GM23338 (cell line): ENCODE measurements around the gene SART1. TPM values are rescaled to one million over a fixed set of nuclear protein-coding genes. Genes with fewer than 3 reads are reported as not detected.

ENCODE experiments used
- ATAC-seq: fragments of 200-7000 bp; cut with Tn5 transposase; 3 replicates; pipeline ENCODE4 v1.9.1; 2020
- DNase-seq: peaks from one replicate; pipeline ENCODE4 v3.0.0-alpha.2; 2015; ENCODE audit warnings: low spot score
- H2AFZ ChIP-seq: fragments of 200-600 bp; sonication (generic); 2 replicates; pipeline ENCODE4 v1.8.0; 2016; ENCODE audit warnings: antibody characterized with exemption, mild to moderate bottlenecking, moderate library complexity
- H3F3A ChIP-seq: fragments of 200-600 bp; sonication (generic); replicated peaks from 2 replicates; pipeline ENCODE4 v1.8.0; 2017; ENCODE audit warnings: antibody characterized with exemption, mixed run types, low read depth
- H3K27ac ChIP-seq: fragments of 200-600 bp; sonication (generic); 2 replicates; pipeline ENCODE4 v1.6.1; 2016; ENCODE audit warnings: low read depth
- H3K27me3 ChIP-seq: fragments of 200-600 bp; sonication (generic); 2 replicates; pipeline ENCODE4 v1.8.0; 2016; ENCODE audit warnings: mild to moderate bottlenecking, mixed run types, moderate library complexity; ENCODE audit not compliant: insufficient read depth
- H3K36me3 ChIP-seq: fragments of 200-600 bp; sonication (generic); 2 replicates; pipeline ENCODE4 v1.8.0; 2016; ENCODE audit warnings: mild to moderate bottlenecking; ENCODE audit not compliant: insufficient read depth
- H3K4me1 ChIP-seq: fragments of 200-600 bp; sonication (generic); 2 replicates; pipeline ENCODE4 v1.8.0; 2016; ENCODE audit warnings: mild to moderate bottlenecking, moderate library complexity; ENCODE audit not compliant: insufficient read depth
- H3K4me2 ChIP-seq: fragments of 200-600 bp; sonication (generic); 2 replicates; pipeline ENCODE4 v1.7.1; 2017; ENCODE audit warnings: mixed run types
- H3K4me3 ChIP-seq: fragments of 200-600 bp; sonication (generic); 2 replicates; pipeline ENCODE4 v1.6.1; 2016; ENCODE audit warnings: mixed run types
- H3K79me2 ChIP-seq: fragments of 200-600 bp; sonication (generic); replicated peaks from 2 replicates; pipeline ENCODE4 v1.8.0; 2017; ENCODE audit warnings: mild to moderate bottlenecking; ENCODE audit not compliant: insufficient read depth
- H3K9me2 ChIP-seq: fragments of 200-600 bp; sonication (generic); 2 replicates; pipeline ENCODE4 v1.8.0; 2017; ENCODE audit not compliant: insufficient read depth
- H4K20me1 ChIP-seq: fragments of 200-600 bp; sonication (generic); replicated peaks from 2 replicates; pipeline ENCODE4 v1.8.0; 2017; ENCODE audit warnings: mild to moderate bottlenecking; ENCODE audit not compliant: insufficient read depth
- H3K27ac Mint-ChIP-seq: 2 replicates; pipeline ENCODE4 v1.8.0; 2020; ENCODE audit warnings: inconsistent platforms, mild to moderate bottlenecking, moderate library complexity, mixed read lengths
- H3K27me3 Mint-ChIP-seq: 3 replicates; pipeline ENCODE4 v1.8.0; 2022; ENCODE audit warnings: low read depth, mild to moderate bottlenecking, moderate library complexity, mixed read lengths, inconsistent platforms; ENCODE audit not compliant: insufficient read depth, poor library complexity
- H3K36me3 Mint-ChIP-seq: 3 replicates; pipeline ENCODE4 v1.8.0; 2021; ENCODE audit warnings: low read depth, mild to moderate bottlenecking, inconsistent platforms, moderate library complexity, mixed read lengths
- H3K4me1 Mint-ChIP-seq: 3 replicates; pipeline ENCODE4 v1.8.0; 2020; ENCODE audit warnings: mild to moderate bottlenecking, inconsistent platforms, mixed read lengths
- H3K4me3 Mint-ChIP-seq: 3 replicates; pipeline ENCODE4 v1.8.0; 2021; ENCODE audit warnings: moderate library complexity, mild to moderate bottlenecking, inconsistent platforms, mixed read lengths
- H3K9me3 Mint-ChIP-seq: 3 replicates; pipeline ENCODE4 v1.8.0; 2020; ENCODE audit warnings: moderate library complexity, mild to moderate bottlenecking, inconsistent platforms, mixed read lengths
- CREB1 ChIP-seq: fragments of 250-450 bp; sonication (Bioruptor Pico); IDR thresholded peaks from 2 replicates; pipeline ENCODE4 v1.5.0; 2020; ENCODE audit warnings: low read depth, mild to moderate bottlenecking, moderate library complexity
- CTCF ChIP-seq, 2 experiments: fragments of 200-600 bp in 1 of 2; sonication (generic) in 1 of 2; conservative IDR thresholded peaks; 2 replicates each; pipeline versions ENCODE4 v1.5.1 to v1.6.1; 2016 to 2017; ENCODE audit warnings: antibody characterized with exemption in 2 of 2, low read depth in 2 of 2, mild to moderate bottlenecking in 2 of 2, moderate library complexity in 1 of 2
- ETS1 ChIP-seq: IDR thresholded peaks from 2 replicates; pipeline ENCODE4 v1.6.1; 2016; ENCODE audit warnings: antibody characterized with exemption
- EZH2 ChIP-seq: fragments of 200-600 bp; sonication (generic); IDR thresholded peaks from one replicate; pipeline ENCODE4 v1.8.0; 2017; ENCODE audit warnings: antibody characterized with exemption, mild to moderate bottlenecking, low read depth; ENCODE audit not compliant: unreplicated experiment
- EZH2phosphoT487 ChIP-seq: fragments of 200-600 bp; sonication (generic); IDR thresholded peaks from one replicate; pipeline ENCODE4 v1.8.1; 2018; ENCODE audit warnings: antibody characterized with exemption; ENCODE audit not compliant: unreplicated experiment
- JUNB ChIP-seq: IDR thresholded peaks from one replicate; pipeline ENCODE4 v1.6.1; 2016; ENCODE audit warnings: antibody characterized with exemption; ENCODE audit not compliant: unreplicated experiment
- NANOG ChIP-seq: IDR thresholded peaks from 2 replicates; pipeline ENCODE4 v1.6.1; 2016; ENCODE audit warnings: antibody characterized with exemption, borderline replicate concordance
- POLR2AphosphoS5 ChIP-seq: IDR thresholded peaks from 2 replicates; pipeline ENCODE4 v1.6.1; 2016; ENCODE audit warnings: antibody characterized with exemption, low read depth
- REST ChIP-seq: IDR thresholded peaks from one replicate; pipeline ENCODE4 v1.6.1; 2018; ENCODE audit warnings: antibody characterized with exemption; ENCODE audit not compliant: unreplicated experiment
- STAT1 ChIP-seq: IDR thresholded peaks from one replicate; pipeline ENCODE4 v1.6.1; 2016; ENCODE audit warnings: antibody characterized with exemption; ENCODE audit not compliant: unreplicated experiment
- ZNF114 ChIP-seq: fragments of 250-450 bp; sonication (Bioruptor Pico); IDR thresholded peaks from 2 replicates; pipeline ENCODE4 v1.5.0; 2020; ENCODE audit warnings: mild to moderate bottlenecking, moderate library complexity
- ZNF331 ChIP-seq: fragments of 250-450 bp; sonication (Bioruptor Pico); IDR thresholded peaks from 2 replicates; pipeline ENCODE4 v1.5.0; 2020; ENCODE audit warnings: low read depth, mild to moderate bottlenecking, moderate library complexity
- ZNF462 ChIP-seq: fragments of 250-450 bp; sonication (Bioruptor Pico); IDR thresholded peaks from 2 replicates; pipeline ENCODE4 v1.5.0; 2020; ENCODE audit warnings: mild to moderate bottlenecking, moderate library complexity
- polyA plus RNA-seq: library from polyadenylated mRNA; unstranded; fragments of >200 nt; fragmentation: Nextera tagmentation; extraction: Ambion mirVana; gene quantifications from 2 replicates; pipeline ENCODE4 v1.2.1, GENCODE V29; 2016
- total RNA-seq: library from RNA; depleted of rRNA; stranded (reverse); fragments of >200 nt; shearing (Covaris generic); gene quantifications from 2 replicates; pipeline ENCODE4 v1.2.3, GENCODE V29; 2014

The SART1 gene
- total and polyA plus RNA-seq, 2 experiments from 2014 or later, result 43.9 to 91.0 TPM

- H3K4me3 ChIP-seq, result no peak within 1 kb of the TSS
- no peak for DNase-seq
- no peaks in the 10 kb centered on the region for H3K9me2 ChIP-seq
- no peaks in the 10 kb centered on the region for H3K36me3 ChIP-seq
- TF ChIP-seq JUNB (no peak), CREB1 (CRISPR knock-in tag) (no peak), REST (no peak), POLR2AphosphoS5 (no peak), ZNF114 (no peak), STAT1 (no peak), CTCF (conservative IDR thresholded peaks at IDR 0.05; ENCODE audit: low read depth in 2 of 2) (no peak), ZNF331 (CRISPR knock-in tag) (no peak), ETS1 (no peak), NANOG (no peak), ZNF462 (CRISPR knock-in tag) (no peak), EZH2 (no peak), EZH2phosphoT487 (no peak)
- H3K79me2 ChIP-seq, result no peaks in the 10 kb centered on the region
- no peak within 1 kb of the TSS for H3K27ac ChIP-seq
- H3K4me1 ChIP-seq, result no peaks in the 10 kb centered on the region
- H3K4me3 Mint-ChIP-seq, result no peak within 1 kb of the TSS
- H3K36me3 Mint-ChIP-seq, result no peaks in the 10 kb centered on the region; the same call in 2 of the 3 replicates
- no peaks in the 10 kb centered on the region; the same call in 2 of the 3 replicates for H3K9me3 Mint-ChIP-seq
- H3K4me2 ChIP-seq, result no peak within 1 kb of the TSS
- H3K27ac Mint-ChIP-seq, result no peak within 1 kb of the TSS
- H3K27me3 Mint-ChIP-seq, result peaks cover 17% of the 10 kb centered on the region
- no peak for ATAC-seq
- no peak within 1 kb of the TSS for H2AFZ ChIP-seq
- H3K4me1 Mint-ChIP-seq, result peaks cover 3% of the 10 kb centered on the region; the same call in 1 of the 3 replicates
- H4K20me1 ChIP-seq, result no peaks in the 10 kb centered on the region
- no peaks in the 10 kb centered on the region for H3F3A ChIP-seq
- H3K27me3 ChIP-seq, result 0 out of 2 replicates have a peak, but pooled peaks cover 10% of the 10 kb centered on the region
Observed at GRCh38 chr11:66026017-66026529, 64.5 kb downstream of the SART1 start, which contains the start of gene CATSPER1. Gene CATSPER1 (minus strand): TSS chr11:66026479. CDS start chr11:66026379, 100 bp downstream.
